KOPT-K1 (cell line): Measurements from ENCODE around the gene GABBR2.

Experiments used
- H3K27ac ChIP-seq: fragments of 200-600 bp; sonication (generic); 2 replicates; pipeline ENCODE4 v1.5.1; 2016; ENCODE audit warnings: antibody characterized with exemption, mild to moderate bottlenecking, low read depth, low read length; ENCODE audit not compliant: poor library complexity, severe bottlenecking
- H3K36me3 ChIP-seq: fragments of 200-600 bp; sonication (generic); 2 replicates; pipeline ENCODE4 v1.5.1; 2017; ENCODE audit warnings: antibody characterized with exemption, mild to moderate bottlenecking, low read length, moderate library complexity; ENCODE audit not compliant: insufficient read depth
- H3K9me3 ChIP-seq: fragments of 200-600 bp; sonication (generic); 2 replicates; pipeline ENCODE4 v1.5.1; 2017; ENCODE audit warnings: antibody characterized with exemption, low read length, mild to moderate bottlenecking; ENCODE audit not compliant: insufficient read depth, poor library complexity, severe bottlenecking

The GABBR2 gene

GRCh38 chr9:98241357-98242300, 467.1 kb downstream of the GABBR2 start:
- Histone ChIP-seq H3K27ac (no peak overlapping the region), H3K36me3 (no peaks in the 10 kb centered on the region), H3K9me3 (no peaks in the 10 kb centered on the region)

GRCh38 chr9:98240475-98240874, 468.3 kb downstream of the GABBR2 start:
- Histone ChIP-seq H3K27ac (no peak overlapping the region), H3K9me3 (no peaks in the 10 kb centered on the region), H3K36me3 (no peaks in the 10 kb centered on the region)
